Tibial nerve (tissue), 4 donors: ENCODE data around the gene TSHZ3.

Experiments
- CTCF ChIP-seq, 5 experiments: fragments of 200-600 bp in 3 of 5; fragments of 450-650 bp in 2 of 5; sonication (generic) in 3 of 5; IDR thresholded peaks; one replicate each; pipeline ENCODE4 v1.5.1; 2016 to 2019; ENCODE audit warnings: antibody characterized with exemption in 5 of 5, mild to moderate bottlenecking in 3 of 5, moderate library complexity in 2 of 5
- EP300 ChIP-seq, 2 donors: sonication (generic); formaldehyde crosslinking; IDR thresholded peaks; one replicate each; pipeline ENCODE4 v1.6.1; 2017; ENCODE audit warnings: antibody characterized with exemption in 2 of 2, mild to moderate bottlenecking in 1 of 2
- POLR2A ChIP-seq, 2 donors: fragments of 450-650 bp; IDR thresholded peaks; one replicate each; pipeline ENCODE4 v1.6.1; 2017; ENCODE audit warnings: antibody characterized with exemption in 2 of 2, mild to moderate bottlenecking in 2 of 2, moderate library complexity in 2 of 2

GRCh38 chr19:31262725-31263191 is 86.5 kb downstream of the TSHZ3 start:
- TF ChIP-seq CTCF (IDR thresholded peaks at IDR 0.05) (no peak), POLR2A (IDR thresholded peaks at IDR 0.05) (no peak), EP300 (IDR thresholded peaks at IDR 0.05) (no peak)
